A673 (cell line): ENCODE results near the gene GULP1.

ENCODE experiments used
- CTCF ChIP-seq: fragments of 300-800, 200-600 bp; sonication (generic); conservative IDR thresholded peaks from 2 replicates; pipeline ENCODE4 v1.5.1; 2017; ENCODE audit warnings: low read depth, mild to moderate bottlenecking, antibody characterized with exemption, low read length, moderate library complexity, mixed read lengths
- EZH2 ChIP-seq: fragments of 200-600 bp; sonication (generic); IDR thresholded peaks from 2 replicates; pipeline ENCODE4 v1.6.1; 2017; ENCODE audit warnings: borderline replicate concordance, low read depth, mild to moderate bottlenecking, mixed read lengths, antibody characterized with exemption, low read length; ENCODE audit not compliant: poor library complexity, severe bottlenecking

GRCh38 chr2:188243381-188243780 lies 48.3 kb upstream of the GULP1 start:
- TF ChIP-seq EZH2 (no peak), CTCF (no peak)
